Brain microvascular endothelial cell (primary cell): ENCODE measurements around the gene KIF3A.

Source experiments
- DNase-seq: peaks from one replicate; pipeline ENCODE4 v3.0.0-alpha.2; 2020
- H3K27ac ChIP-seq: fragments of 250-450 bp; sonication (Bioruptor Pico); 2 replicates; pipeline ENCODE4 v1.5.1; 2020; ENCODE audit warnings: mild to moderate bottlenecking, moderate library complexity
- H3K27me3 ChIP-seq: fragments of 250-450 bp; sonication (Bioruptor Pico); replicated peaks from 2 replicates; pipeline ENCODE4 v1.5.1; 2020; ENCODE audit warnings: mild to moderate bottlenecking
- H3K36me3 ChIP-seq: fragments of 250-450 bp; sonication (Bioruptor Pico); replicated peaks from 2 replicates; pipeline ENCODE4 v1.5.1; 2020; ENCODE audit warnings: mild to moderate bottlenecking
- H3K4me3 ChIP-seq: 2 replicates; pipeline ENCODE4 v1.5.1; 2011; ENCODE audit warnings: low read depth, mild to moderate bottlenecking, control low read depth, low read length, moderate library complexity
- in situ Hi-C: cut with HindIII; loops from 2 replicates; pipeline ENCODE4 v1.10.0; 2017; ENCODE audit warnings: low sequenced_read_pairs, low pct_ligation_motif_present
- TF ChIP-seq, protein P1 (sequence below): IDR thresholded peaks from 2 replicates; pipeline ENCODE4 v1.5.1; 2011; ENCODE audit warnings: low read depth, mild to moderate bottlenecking, moderate library complexity, low read length, control low read depth, inconsistent platforms; ENCODE audit errors: missing control alignments

The KIF3A gene

DNA sequence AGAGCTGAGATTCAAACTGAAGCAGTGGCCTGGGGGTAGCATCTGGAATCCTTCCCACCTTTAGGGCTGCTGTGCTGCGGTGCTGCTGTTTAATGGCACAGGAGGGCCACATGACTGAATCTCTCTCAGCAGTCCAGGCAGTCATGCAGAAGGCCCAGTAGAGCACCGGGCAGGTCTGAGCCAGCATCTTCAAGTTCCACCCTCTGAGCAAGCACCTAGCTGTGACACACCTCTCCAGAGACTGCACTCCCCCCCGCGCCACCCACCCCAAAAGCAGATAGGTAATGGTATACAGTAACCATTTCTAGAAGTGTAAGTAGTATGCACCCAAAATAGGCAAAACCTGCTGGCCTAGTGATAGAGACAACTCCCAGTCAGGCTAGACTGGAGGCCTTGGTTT, 55.4 kb downstream of the KIF3A start:
- H3K27ac ChIP-seq, result no peak overlapping the region
- H3K36me3 ChIP-seq, result no peaks in the 10 kb centered on the region
- H3K27me3 ChIP-seq, result no peaks in the 10 kb centered on the region
- in situ Hi-C loops, result no loop called here
- no peak overlapping the region for H3K4me3 ChIP-seq
- TF ChIP-seq, protein P1, sequence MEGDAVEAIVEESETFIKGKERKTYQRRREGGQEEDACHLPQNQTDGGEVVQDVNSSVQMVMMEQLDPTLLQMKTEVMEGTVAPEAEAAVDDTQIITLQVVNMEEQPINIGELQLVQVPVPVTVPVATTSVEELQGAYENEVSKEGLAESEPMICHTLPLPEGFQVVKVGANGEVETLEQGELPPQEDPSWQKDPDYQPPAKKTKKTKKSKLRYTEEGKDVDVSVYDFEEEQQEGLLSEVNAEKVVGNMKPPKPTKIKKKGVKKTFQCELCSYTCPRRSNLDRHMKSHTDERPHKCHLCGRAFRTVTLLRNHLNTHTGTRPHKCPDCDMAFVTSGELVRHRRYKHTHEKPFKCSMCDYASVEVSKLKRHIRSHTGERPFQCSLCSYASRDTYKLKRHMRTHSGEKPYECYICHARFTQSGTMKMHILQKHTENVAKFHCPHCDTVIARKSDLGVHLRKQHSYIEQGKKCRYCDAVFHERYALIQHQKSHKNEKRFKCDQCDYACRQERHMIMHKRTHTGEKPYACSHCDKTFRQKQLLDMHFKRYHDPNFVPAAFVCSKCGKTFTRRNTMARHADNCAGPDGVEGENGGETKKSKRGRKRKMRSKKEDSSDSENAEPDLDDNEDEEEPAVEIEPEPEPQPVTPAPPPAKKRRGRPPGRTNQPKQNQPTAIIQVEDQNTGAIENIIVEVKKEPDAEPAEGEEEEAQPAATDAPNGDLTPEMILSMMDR, result no peak
- no peak for DNase-seq

DNA sequence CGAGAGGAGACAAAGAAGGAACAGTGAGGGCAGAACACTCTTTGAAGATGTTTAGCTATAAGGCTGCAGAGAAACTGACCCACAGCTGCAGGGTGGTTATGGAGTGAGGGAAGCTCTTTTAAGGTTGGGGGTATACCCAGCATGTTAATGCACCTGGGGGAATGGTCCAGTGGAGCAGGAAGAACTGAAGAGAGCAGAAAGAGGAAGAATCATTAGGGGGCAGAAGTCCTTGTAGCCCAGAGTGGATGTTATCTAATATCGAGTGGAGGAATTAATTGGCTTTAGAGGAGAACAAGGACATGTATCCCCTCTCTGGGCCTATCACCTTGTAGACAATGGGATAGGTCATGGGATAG, 55.9 kb downstream of the KIF3A start:
- Histone ChIP-seq H3K27ac (no peak overlapping the region), H3K4me3 (no peak overlapping the region), H3K36me3 (no peaks in the 10 kb centered on the region), H3K27me3 (no peaks in the 10 kb centered on the region)
- in situ Hi-C loops, result no loop called here
- no peak for DNase-seq
- TF ChIP-seq, protein P1, result no peak

DNA sequence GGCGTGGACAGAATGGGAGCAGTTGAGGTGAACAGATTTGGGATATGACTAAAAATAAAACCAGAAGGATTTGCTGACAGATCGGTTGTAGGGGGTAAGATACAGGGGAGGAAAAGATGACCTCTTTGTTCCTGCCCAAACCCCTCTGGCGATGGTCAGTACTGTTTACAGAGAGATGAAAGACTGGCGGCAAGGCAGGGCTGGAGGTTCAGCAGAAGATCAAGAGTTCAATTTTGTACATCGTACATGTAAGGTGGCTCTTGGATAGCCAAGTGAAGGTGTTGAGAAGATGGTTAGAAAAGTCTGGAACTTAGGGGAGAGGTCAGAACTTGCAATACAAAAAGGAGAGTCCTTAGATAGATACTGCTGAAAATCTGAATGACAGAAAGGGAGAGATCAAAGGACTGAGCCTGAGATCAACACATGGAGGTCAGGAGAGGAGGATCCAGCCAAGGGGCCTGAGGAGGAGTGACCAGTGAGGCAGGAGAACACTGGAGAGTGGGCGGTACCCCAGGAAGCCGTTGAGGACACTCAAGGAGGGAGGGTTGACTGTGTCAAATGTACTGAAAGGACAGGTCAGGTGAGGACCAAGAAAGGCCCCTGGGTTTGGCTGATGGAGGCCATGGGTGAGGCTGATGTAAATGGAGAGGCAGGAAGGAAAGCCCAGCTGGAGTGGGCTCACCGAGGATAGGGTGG, 56.4 kb downstream of the KIF3A start:
- in situ Hi-C loops, result no loop called here
- H3K27ac ChIP-seq, result no peak overlapping the region
- TF ChIP-seq, protein P1, result no peak

DNA sequence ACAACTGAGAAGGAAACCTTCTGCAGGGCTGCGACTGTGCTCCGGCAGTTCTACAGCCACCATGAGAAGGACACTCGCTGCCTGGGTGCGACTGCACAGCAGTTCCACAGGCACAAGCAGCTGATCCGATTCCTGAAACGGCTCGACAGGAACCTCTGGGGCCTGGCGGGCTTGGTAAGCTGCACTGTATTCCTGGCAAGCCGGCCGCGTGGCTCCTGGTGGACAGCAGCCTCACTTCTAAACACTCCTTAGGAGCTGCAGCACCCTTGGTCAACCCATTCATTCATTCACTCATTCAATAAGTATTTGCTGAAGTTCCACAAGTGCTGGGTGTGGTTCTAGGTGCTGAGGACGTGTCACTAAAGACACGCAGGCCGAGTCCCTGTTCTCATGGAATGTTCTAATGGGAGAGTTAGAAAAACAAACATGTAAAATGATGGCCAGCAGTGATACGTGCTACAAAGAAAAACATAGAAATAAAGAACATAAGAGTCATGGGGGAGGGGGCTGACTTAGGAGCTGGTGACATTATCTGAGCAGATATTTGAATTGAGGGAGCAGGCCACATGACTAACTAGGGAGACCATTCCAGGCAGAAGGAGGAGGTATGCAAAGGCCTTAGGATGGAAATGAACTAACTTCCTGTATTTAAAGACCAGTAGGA, 57.5 kb downstream of the KIF3A start:
- in situ Hi-C loops, result no loop called here
- no peaks in the 10 kb centered on the region for H3K36me3 ChIP-seq
- no peak overlapping the region for H3K4me3 ChIP-seq
- no peaks in the 10 kb centered on the region for H3K27me3 ChIP-seq
- TF ChIP-seq, protein P1, result no peak
- DNase-seq, result no peak
- H3K27ac ChIP-seq, result no peak overlapping the region

More for the DNA sequence above, 56.4 kb downstream of the KIF3A start:
- H3K36me3 ChIP-seq, result no peaks in the 10 kb centered on the region
- no peaks in the 10 kb centered on the region for H3K27me3 ChIP-seq
- H3K4me3 ChIP-seq, result no peak overlapping the region
- DNase-seq, result no peak

DNA sequence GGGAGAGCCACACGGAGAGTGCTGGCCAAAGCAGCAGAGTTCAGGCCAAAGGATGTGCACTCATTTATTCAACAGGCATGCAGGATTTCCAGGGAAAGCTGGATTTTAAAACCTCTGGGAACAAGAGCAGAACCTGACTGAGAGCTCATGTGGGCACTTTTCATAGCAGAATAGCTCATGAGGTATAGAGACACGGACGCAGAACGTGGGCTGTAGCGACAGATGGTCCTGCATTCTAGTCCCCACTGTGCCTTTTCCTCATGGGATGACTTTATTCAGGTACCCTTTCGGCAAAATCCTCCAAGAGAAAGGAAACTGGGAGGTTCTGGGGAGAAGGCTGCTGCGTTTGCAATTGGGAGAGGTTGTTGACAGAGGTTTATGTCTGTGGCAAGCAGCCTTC, 58.2 kb downstream of the KIF3A start:
- Histone ChIP-seq H3K4me3 (no peak overlapping the region), H3K27ac (no peak overlapping the region), H3K36me3 (no peaks in the 10 kb centered on the region), H3K27me3 (no peaks in the 10 kb centered on the region)
- TF ChIP-seq, protein P1, result no peak
- in situ Hi-C loops, result no loop called here
- no peak for DNase-seq
